Ishikawa (cell line): ENCODE data around the gene GAS6.

Source experiments
- CEBPB ChIP-seq: IDR thresholded peaks from 2 replicates; pipeline ENCODE4 v1.6.1; 2012
- CREB1 ChIP-seq: IDR thresholded peaks from 2 replicates; pipeline ENCODE4 v1.6.1; 2012; ENCODE audit warnings: low read depth
- EGR1 ChIP-seq: IDR thresholded peaks from 2 replicates; pipeline ENCODE4 v1.6.1; 2012
- EP300 ChIP-seq: IDR thresholded peaks from 2 replicates; pipeline ENCODE4 v1.6.1; 2012; ENCODE audit warnings: borderline replicate concordance
- FOXM1 ChIP-seq: IDR thresholded peaks from 2 replicates; pipeline ENCODE4 v1.6.1; 2012; ENCODE audit warnings: low read depth, borderline replicate concordance
- NFIC ChIP-seq: IDR thresholded peaks from 2 replicates; pipeline ENCODE4 v1.6.1; 2012
- RAD21 ChIP-seq: IDR thresholded peaks from 2 replicates; pipeline ENCODE4 v1.6.1; 2012; ENCODE audit warnings: low read depth
- TAF1 ChIP-seq: IDR thresholded peaks from 2 replicates; pipeline ENCODE4 v1.6.1; 2012; ENCODE audit warnings: low read depth, mild to moderate bottlenecking
- TCF12 ChIP-seq: IDR thresholded peaks from 2 replicates; pipeline ENCODE4 v1.6.1; 2012; ENCODE audit warnings: low read depth
- TEAD4 ChIP-seq: IDR thresholded peaks from 2 replicates; pipeline ENCODE4 v1.6.1; 2012
- YY1 ChIP-seq: IDR thresholded peaks from 2 replicates; pipeline ENCODE4 v1.6.1; 2012; ENCODE audit warnings: low read depth
- ZBTB7A ChIP-seq: IDR thresholded peaks from 2 replicates; pipeline ENCODE4 v1.6.1; 2012; ENCODE audit warnings: low read depth
- TF ChIP-seq, protein P1 (sequence below): IDR thresholded peaks from 2 replicates; pipeline ENCODE4 v1.6.1; 2012
- TF ChIP-seq, protein P2 (sequence below): IDR thresholded peaks from 2 replicates; pipeline ENCODE4 v1.6.1; 2012; ENCODE audit warnings: low read depth, mild to moderate bottlenecking
- TF ChIP-seq, protein P3 (sequence below): IDR thresholded peaks from 2 replicates; pipeline ENCODE4 v1.6.1; 2012

The GAS6 gene

DNA sequence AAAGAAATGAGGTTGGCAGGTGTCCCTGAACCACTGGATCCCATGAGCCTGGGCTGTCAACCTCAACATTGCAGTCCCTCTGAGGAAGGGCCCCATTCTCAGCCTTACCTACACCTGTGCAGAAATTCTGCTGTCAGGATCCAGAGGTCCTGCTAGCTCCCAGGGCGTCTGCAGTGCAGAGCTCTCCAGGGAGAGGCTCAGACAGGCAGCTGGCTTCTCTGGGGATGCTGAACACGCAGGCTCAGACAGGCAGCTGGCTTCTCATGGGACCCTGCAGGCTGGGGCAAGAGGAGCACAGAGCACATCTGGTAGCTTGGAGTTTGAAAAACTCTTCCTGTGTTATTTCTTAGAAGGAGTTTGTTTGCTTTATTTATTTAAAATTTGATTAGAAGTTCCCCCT, 53.9 kb downstream of the GAS6 start:
- no peak for TF ChIP-seq FOXM1
- no peak for TF ChIP-seq CREB1
- TF ChIP-seq EP300, result no peak
- TF ChIP-seq, protein P1, sequence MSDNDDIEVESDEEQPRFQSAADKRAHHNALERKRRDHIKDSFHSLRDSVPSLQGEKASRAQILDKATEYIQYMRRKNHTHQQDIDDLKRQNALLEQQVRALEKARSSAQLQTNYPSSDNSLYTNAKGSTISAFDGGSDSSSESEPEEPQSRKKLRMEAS, result no peak
- no peak for TF ChIP-seq TEAD4
- no peak for TF ChIP-seq NFIC
- TF ChIP-seq, protein P2, sequence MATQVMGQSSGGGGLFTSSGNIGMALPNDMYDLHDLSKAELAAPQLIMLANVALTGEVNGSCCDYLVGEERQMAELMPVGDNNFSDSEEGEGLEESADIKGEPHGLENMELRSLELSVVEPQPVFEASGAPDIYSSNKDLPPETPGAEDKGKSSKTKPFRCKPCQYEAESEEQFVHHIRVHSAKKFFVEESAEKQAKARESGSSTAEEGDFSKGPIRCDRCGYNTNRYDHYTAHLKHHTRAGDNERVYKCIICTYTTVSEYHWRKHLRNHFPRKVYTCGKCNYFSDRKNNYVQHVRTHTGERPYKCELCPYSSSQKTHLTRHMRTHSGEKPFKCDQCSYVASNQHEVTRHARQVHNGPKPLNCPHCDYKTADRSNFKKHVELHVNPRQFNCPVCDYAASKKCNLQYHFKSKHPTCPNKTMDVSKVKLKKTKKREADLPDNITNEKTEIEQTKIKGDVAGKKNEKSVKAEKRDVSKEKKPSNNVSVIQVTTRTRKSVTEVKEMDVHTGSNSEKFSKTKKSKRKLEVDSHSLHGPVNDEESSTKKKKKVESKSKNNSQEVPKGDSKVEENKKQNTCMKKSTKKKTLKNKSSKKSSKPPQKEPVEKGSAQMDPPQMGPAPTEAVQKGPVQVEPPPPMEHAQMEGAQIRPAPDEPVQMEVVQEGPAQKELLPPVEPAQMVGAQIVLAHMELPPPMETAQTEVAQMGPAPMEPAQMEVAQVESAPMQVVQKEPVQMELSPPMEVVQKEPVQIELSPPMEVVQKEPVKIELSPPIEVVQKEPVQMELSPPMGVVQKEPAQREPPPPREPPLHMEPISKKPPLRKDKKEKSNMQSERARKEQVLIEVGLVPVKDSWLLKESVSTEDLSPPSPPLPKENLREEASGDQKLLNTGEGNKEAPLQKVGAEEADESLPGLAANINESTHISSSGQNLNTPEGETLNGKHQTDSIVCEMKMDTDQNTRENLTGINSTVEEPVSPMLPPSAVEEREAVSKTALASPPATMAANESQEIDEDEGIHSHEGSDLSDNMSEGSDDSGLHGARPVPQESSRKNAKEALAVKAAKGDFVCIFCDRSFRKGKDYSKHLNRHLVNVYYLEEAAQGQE, result no peak
- no peak for TF ChIP-seq TCF12
- no peak for TF ChIP-seq YY1
- TF ChIP-seq EGR1, result no peak
- TF ChIP-seq RAD21, result no peak
- TF ChIP-seq TAF1, result no peak
- TF ChIP-seq, protein P3, sequence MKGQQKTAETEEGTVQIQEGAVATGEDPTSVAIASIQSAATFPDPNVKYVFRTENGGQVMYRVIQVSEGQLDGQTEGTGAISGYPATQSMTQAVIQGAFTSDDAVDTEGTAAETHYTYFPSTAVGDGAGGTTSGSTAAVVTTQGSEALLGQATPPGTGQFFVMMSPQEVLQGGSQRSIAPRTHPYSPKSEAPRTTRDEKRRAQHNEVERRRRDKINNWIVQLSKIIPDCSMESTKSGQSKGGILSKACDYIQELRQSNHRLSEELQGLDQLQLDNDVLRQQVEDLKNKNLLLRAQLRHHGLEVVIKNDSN, result no peak
- TF ChIP-seq CEBPB, result no peak
- TF ChIP-seq ZBTB7A, result no peak

DNA sequence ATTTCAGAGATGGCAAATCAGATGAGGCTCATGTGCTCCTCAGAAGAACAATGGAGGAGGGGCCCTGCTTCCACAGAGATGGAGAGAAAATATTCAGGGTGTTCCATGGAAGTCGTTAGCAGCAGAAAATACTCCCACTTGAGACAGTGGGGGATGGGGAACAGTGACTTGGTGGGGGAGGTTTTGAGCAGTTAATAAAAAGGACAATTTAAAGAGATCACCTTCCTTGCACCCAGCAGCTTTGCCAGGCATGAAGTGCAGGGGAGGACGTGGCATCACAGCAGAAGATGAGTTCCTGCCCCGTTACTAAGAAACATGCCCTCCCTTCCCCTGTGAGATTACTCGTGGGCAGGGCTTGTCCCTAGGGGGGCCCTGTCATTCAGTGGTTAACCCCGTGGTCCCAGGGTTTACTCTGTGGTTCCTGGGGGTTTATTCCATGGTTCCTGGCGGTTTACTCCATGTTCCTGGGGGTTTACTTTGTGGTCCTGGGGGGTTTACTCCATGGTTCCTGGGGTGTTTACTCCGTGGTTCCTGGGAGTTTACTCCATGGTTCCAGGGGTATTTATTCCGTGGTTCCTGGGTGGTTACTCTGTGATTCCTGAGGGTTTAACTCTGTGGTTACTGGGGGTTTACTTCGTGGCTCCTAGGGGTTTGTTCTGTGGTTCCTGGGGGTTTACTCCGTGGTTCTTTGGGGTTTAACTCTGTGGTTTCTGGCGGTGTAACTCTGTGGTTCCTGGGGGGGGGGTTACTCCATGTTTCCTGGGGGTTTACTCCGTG, 55.6 kb downstream of the GAS6 start:
- TF ChIP-seq YY1 (no peak), EP300 (no peak), TEAD4 (no peak), FOXM1 (no peak), EGR1 (no peak), CREB1 (no peak), ZBTB7A (no peak), TAF1 (no peak), CEBPB (no peak), NFIC (no peak), TCF12 (no peak), RAD21 (no peak)
- TF ChIP-seq, protein P1, result no peak
- TF ChIP-seq, protein P2, result no peak
- TF ChIP-seq, protein P3, result no peak

DNA sequence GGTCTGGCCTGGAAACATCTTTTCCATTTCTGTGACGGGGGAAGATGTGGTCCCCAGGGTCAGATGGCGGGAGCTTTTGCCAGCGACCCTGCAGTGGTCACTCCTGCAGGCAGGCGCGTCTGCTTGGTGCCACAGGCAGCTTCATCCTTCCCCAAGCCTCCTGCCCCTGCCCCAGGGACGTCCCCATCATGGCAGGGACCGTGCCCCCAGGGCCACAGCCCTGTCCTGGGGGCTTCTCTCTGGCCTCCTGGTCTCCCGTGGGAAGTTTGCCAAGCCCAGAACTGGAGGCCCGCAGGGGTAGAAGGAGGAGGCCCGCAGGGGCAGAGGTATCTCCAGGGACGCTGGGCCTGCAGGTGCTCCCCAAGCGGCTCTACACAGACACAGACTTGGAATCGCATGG, 57.4 kb downstream of the GAS6 start:
- TF ChIP-seq CREB1, result no peak

DNA sequence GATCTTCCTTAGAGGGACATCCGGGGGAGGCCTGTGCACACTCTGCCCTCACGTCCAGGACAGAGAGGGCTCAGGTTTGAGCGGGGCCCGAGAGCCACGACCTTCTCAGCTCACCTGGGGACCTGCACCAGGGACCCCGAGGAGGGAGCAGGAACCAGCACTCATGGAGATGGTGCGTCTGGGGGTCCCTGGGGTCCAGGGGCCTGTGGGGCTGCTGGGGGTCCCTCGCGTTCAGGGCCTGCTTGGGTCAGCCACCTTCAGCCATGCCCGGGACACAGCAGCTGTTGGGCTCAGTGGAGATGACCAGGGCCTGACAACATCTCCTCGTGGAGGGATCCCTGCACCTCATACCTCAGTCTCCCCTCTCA, 57.8 kb downstream of the GAS6 start:
- TF ChIP-seq CEBPB, result no peak
- TF ChIP-seq FOXM1, result no peak
- no peak for TF ChIP-seq EP300
- TF ChIP-seq, protein P1, result no peak
- TF ChIP-seq NFIC, result no peak
- TF ChIP-seq, protein P2, result no peak
- TF ChIP-seq TAF1, result no peak
- no peak for TF ChIP-seq YY1
- TF ChIP-seq TCF12, result no peak
- no peak for TF ChIP-seq RAD21
- TF ChIP-seq, protein P3, result no peak
- TF ChIP-seq EGR1, result no peak
- TF ChIP-seq TEAD4, result no peak
- no peak for TF ChIP-seq ZBTB7A
